22Rv1 (cell line): ENCODE measurements around the gene ABI1.

ENCODE experiments used
- H3K27ac ChIP-seq: fragments of 450-650 bp; 2 replicates; pipeline ENCODE4 v1.5.1; 2017
- CTCF ChIP-seq: fragments of 450-650 bp; IDR thresholded peaks from 2 replicates; pipeline ENCODE4 v1.5.1; 2017; ENCODE audit warnings: mild to moderate bottlenecking
- ZFX ChIP-seq: fragments of 450-650 bp; IDR thresholded peaks from 2 replicates; pipeline ENCODE4 v1.6.1; 2017; ENCODE audit warnings: antibody characterized with exemption, borderline replicate concordance

Gene ABI1

GRCh38 chr10:26715137-26715487 is 145.6 kb downstream of the ABI1 start:
- H3K27ac ChIP-seq = peak overlapping the region; percentile 18; the same call in 1 of the 2 replicates
- no peak for TF ChIP-seq CTCF
- TF ChIP-seq ZFX = no peak

- H3K27ac ChIP-seq = peak overlapping the region; percentile 18; the same call in 1 of the 2 replicates
- TF ChIP-seq CTCF (no peak), ZFX (no peak)
Measured at GRCh38 chr10:26714415-26715136, 146.2 kb downstream of the ABI1 start.

GRCh38 chr10:26711324-26711723 is 149.4 kb downstream of the ABI1 start:
- TF ChIP-seq ZFX = no peak
- no peak for TF ChIP-seq CTCF
- H3K27ac ChIP-seq = no peak overlapping the region

- TF ChIP-seq CTCF (no peak), ZFX (no peak)
- no peak overlapping the region for H3K27ac ChIP-seq
Measured at GRCh38 chr10:26706936-26707335, 153.8 kb downstream of the ABI1 start.

- TF ChIP-seq ZFX = no peak
- no peak for TF ChIP-seq CTCF
- no peak overlapping the region for H3K27ac ChIP-seq
Measured at GRCh38 chr10:26706206-26706605, 154.6 kb downstream of the ABI1 start.

- no peak overlapping the region for H3K27ac ChIP-seq
- TF ChIP-seq CTCF (no peak), ZFX (no peak)
Measured at GRCh38 chr10:26703974-26704373, 156.8 kb downstream of the ABI1 start.

GRCh38 chr10:26703096-26703495 is 157.7 kb downstream of the ABI1 start:
- TF ChIP-seq CTCF = no peak
- no peak for TF ChIP-seq ZFX
- no peak overlapping the region for H3K27ac ChIP-seq
